Measurements from ENCODE around the gene RILPL1. TPM values are rescaled to one million over a fixed set of nuclear protein-coding genes. Genes with fewer than 3 reads are reported as not detected.
"Not testable (repeated sequence)": the region's sequence is repeated elsewhere in the genome, so short reads cannot be mapped to it uniquely, and the experiment has no call there.

Gene RILPL1
- total RNA-seq, 4 donors from 2014 or later = 2.9 to 32.3 (median 18.4) TPM

DNA sequence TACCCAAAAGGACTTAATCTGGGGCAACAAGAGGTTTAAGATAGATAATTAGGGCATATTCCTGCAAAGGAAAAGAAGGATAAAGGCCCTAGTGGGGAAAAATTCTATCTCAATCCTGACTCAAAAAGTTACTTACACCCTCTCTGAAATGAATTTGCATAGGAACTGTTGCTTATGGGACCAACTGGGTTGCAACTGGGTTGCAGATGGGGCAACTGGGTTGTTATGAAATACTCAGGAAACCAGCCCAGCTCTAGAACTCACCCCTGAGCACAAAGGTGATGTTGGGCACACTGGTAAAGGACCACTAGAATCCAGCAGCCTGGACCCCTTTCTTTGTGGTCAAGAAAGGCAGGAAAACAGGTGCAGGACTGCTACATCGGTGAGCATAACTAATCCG is 17.2 kb upstream of the RILPL1 start:
- intact Hi-C loops (cut with DNase I; ENCODE audit: low total_unique reads) = no loop called here
- no peaks in the 10 kb centered on the region for H3K27me3 ChIP-seq
- no peak overlapping the region for H3K4me3 ChIP-seq
- TF ChIP-seq POLR2A (IDR thresholded peaks at IDR 0.05) = no peak
- TF ChIP-seq, protein P1, sequence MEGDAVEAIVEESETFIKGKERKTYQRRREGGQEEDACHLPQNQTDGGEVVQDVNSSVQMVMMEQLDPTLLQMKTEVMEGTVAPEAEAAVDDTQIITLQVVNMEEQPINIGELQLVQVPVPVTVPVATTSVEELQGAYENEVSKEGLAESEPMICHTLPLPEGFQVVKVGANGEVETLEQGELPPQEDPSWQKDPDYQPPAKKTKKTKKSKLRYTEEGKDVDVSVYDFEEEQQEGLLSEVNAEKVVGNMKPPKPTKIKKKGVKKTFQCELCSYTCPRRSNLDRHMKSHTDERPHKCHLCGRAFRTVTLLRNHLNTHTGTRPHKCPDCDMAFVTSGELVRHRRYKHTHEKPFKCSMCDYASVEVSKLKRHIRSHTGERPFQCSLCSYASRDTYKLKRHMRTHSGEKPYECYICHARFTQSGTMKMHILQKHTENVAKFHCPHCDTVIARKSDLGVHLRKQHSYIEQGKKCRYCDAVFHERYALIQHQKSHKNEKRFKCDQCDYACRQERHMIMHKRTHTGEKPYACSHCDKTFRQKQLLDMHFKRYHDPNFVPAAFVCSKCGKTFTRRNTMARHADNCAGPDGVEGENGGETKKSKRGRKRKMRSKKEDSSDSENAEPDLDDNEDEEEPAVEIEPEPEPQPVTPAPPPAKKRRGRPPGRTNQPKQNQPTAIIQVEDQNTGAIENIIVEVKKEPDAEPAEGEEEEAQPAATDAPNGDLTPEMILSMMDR (IDR thresholded peaks at IDR 0.05) = no peak
- no peaks in the 10 kb centered on the region for H3K9me3 ChIP-seq
- no peak for DNase-seq
- no peaks in the 10 kb centered on the region for H3K36me3 ChIP-seq
- H3K27ac ChIP-seq = no peak overlapping the region
- no peaks in the 10 kb centered on the region for H3K4me1 ChIP-seq

DNA sequence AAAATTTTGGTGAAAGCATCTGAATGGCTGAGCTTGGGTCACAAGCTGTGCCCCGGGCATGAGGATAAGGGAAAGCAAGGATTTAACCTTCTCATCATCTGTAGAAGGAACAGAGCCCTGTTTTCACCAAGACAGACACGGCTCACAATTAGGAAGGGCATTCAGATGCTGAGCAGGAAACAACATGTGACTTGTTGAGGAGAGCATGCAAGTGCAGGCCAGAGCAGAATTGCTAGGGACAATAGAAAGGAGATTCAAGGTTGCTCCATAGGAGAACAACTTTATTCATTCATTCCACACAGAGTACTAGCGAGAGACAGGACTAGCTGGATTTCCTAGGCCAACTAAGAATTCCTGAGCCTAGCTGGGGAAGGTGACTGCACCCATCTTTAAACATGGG is 14.6 kb upstream of the RILPL1 start:
- no peak for TF ChIP-seq POLR2A (IDR thresholded peaks at IDR 0.05)
- TF ChIP-seq, protein P1 (IDR thresholded peaks at IDR 0.05) = no peak
- Histone ChIP-seq H3K27me3 (no peaks in the 10 kb centered on the region), H3K9me3 (no peaks in the 10 kb centered on the region), H3K4me3 (no peak overlapping the region), H3K27ac (no peak overlapping the region), H3K36me3 (no peaks in the 10 kb centered on the region), H3K4me1 (no peaks in the 10 kb centered on the region)
- DNase-seq = no peak
- intact Hi-C loops (cut with DNase I; ENCODE audit: low total_unique reads) = no loop called here

DNA sequence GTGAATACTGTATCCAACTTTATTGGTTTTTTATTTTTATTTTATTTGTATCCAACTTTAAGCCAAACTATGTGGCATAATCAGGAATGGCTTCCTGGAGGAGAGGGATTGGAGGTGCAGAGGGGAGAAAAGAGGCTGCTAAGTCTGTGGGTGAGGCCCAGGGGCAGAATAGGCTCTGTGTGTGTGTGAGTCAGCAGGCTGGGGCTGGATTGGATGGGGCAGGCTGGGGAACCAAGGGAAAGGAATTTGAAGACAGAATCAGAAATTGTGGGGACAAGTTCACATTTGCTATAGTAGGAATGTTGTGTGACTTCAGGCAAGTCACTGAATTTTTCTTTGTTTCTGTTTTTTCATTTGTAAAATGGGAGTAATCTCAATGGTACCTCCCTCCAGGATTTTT is 12.8 kb upstream of the RILPL1 start:
- Histone ChIP-seq H3K36me3 (no peaks in the 10 kb centered on the region), H3K9me3 (no peaks in the 10 kb centered on the region), H3K4me3 (no peak overlapping the region), H3K27ac (no peak overlapping the region), H3K4me1 (no peaks in the 10 kb centered on the region), H3K27me3 (no peaks in the 10 kb centered on the region)
- TF ChIP-seq, protein P1 (IDR thresholded peaks at IDR 0.05) = no peak
- no peak for TF ChIP-seq POLR2A (IDR thresholded peaks at IDR 0.05)
- no peak for DNase-seq
- intact Hi-C loops (cut with DNase I; ENCODE audit: low total_unique reads) = no loop called here

DNA sequence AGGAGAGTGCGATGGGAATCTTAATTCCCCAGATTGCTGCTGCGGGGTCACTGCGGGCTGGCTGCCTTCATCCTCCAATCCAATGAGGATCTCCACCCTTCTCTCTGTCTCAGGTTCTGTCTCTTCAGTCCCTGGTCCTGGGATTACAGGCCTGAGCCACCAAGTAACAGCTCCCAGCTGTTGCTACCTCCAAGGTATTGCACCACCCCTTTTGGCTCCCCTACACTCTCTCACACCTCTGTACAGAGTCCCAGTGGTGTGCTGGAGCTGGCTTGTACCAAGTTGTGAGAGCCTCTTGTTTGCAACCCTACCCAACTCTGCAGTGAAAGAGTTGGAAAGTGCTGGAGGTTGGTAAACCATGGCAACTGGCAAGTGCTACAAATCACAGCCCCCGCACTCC is 10.0 kb upstream of the RILPL1 start:
- Histone ChIP-seq H3K27me3 (no peaks in the 10 kb centered on the region), H3K36me3 (no peaks in the 10 kb centered on the region), H3K27ac (no peak overlapping the region), H3K9me3 (no peaks in the 10 kb centered on the region), H3K4me3 (no peak overlapping the region), H3K4me1 (no peaks in the 10 kb centered on the region)
- intact Hi-C loops (cut with DNase I; ENCODE audit: low total_unique reads) = no loop called here
- TF ChIP-seq, protein P1 (IDR thresholded peaks at IDR 0.05) = no peak
- no peak for TF ChIP-seq POLR2A (IDR thresholded peaks at IDR 0.05)
- no peak for DNase-seq

DNA sequence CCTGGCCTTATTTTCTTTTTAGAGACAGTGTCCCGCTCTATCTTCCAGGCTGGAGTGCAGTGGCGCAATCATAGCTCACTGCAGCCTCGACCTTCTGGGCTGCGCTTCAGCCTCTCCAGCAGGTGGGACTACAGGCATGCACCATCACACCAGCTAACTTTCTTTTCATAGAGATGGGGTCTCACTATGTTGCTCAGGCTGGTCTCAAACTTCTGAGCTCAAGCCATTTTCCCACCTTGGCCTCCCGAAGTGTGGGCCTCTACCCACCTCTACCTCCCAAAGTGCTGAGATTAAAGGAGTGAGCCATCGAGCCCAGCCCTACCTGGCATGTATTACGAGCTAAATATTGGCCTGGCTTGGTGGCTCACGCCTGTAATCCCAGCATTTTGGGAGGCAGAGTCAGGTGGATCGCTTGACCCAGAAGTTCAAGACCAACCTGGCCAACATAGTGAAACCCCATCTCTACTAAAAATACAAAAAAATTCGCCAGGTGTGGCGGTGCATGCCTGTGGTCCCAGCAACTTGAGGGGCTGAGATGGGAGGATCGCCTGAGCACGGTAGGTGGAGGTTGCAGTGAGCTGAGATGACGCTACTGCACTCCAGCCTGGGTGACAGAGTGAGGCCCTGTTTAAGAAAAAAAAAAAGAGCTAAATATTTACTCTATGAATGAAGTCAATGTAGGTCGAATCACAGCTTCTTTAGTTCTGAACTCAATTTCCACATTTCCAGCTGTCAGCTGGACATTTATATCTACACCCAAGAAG is 7.6 kb upstream of the RILPL1 start:
- Histone ChIP-seq H3K4me1 (no peaks in the 10 kb centered on the region), H3K4me3 (no peak overlapping the region), H3K9me3 (no peaks in the 10 kb centered on the region), H3K27me3 (no peaks in the 10 kb centered on the region), H3K27ac (no peak overlapping the region), H3K36me3 (no peaks in the 10 kb centered on the region)
- intact Hi-C loops (cut with DNase I; ENCODE audit: low total_unique reads) = no loop called here
- DNase-seq = no peak
- TF ChIP-seq, protein P1 (IDR thresholded peaks at IDR 0.05) = no peak
- no peak for TF ChIP-seq POLR2A (IDR thresholded peaks at IDR 0.05)

DNA sequence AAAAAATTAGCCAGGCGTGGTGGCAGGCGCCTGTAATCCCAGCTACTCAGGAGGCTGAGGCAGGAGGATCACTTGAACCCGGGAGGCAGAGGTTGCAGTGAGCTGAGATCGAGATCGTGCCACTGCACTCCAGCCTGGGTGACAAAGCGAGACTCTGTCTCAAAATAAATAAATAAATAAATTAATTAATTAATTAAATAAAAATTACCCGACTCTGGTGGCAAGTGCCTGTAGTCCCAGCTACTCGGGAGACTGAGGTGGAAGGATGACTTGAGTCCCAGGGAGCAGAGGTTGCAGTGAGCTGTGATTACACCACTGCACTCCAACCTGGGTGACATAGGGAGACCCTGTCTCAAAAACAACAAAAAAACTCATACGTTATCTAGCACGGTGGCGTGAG is 2.4 kb upstream of the RILPL1 start:
- H3K4me3 ChIP-seq; DNase-seq; H3K27me3 ChIP-seq; intact Hi-C loops (cut with DNase I; ENCODE audit: low total_unique reads); H3K9me3 ChIP-seq; H3K36me3 ChIP-seq; H3K27ac ChIP-seq: not testable (repeated sequence)
- peaks cover 0 to 11% of the 10 kb centered on the region in 2 donors for H3K4me1 ChIP-seq

Data from uterus (tissue), 4 donors.